HFF-Myc (cell line): ENCODE data around the gene ADORA2B.
"Not testable (repeated sequence)": the region's sequence is repeated elsewhere in the genome, so short reads cannot be mapped to it uniquely, and the experiment has no call there.

Experiments used
- DNase-seq: peaks from one replicate; pipeline ENCODE4 v3.0.0-alpha.2; 2011; ENCODE audit warnings: low read depth; ENCODE audit errors: extremely low read depth
- H3K4me3 ChIP-seq: replicated peaks from 2 replicates; pipeline ENCODE4 v1.5.1; 2011; ENCODE audit warnings: low read depth, mild to moderate bottlenecking, control low read depth, low read length
- CTCF ChIP-seq: IDR thresholded peaks from 2 replicates; pipeline ENCODE4 v1.5.1; 2012; ENCODE audit warnings: mild to moderate bottlenecking, low read depth, low read length, control low read depth; ENCODE audit errors: missing control alignments

Gene ADORA2B

GRCh38 chr17:15934866-15935265 is 10.1 kb upstream of the ADORA2B start:
- DNase-seq: no peak
- no peak overlapping the region for H3K4me3 ChIP-seq
- TF ChIP-seq CTCF: no peak

DNA sequence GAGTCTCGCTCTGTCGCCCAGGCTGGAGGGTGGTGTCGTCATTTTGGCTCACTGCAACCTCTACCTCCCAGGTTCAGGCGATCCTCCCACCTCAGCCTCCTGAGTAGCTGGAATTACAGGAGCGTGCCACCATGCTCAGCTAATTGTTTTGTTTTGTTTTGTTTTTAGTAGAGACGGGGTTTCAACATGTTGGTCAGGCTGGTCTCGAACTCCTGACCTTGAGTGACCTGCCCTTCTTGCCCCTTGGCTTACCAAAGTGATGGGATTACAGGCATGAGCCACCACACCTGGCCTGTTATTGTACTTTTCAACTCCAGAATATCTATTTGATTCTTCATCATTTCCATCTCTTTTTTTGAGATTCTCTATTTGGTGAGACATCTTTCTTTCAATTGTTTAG is 9.0 kb upstream of the ADORA2B start:
- no peak for TF ChIP-seq CTCF
- no peak for DNase-seq
- no peak overlapping the region for H3K4me3 ChIP-seq

- not testable (repeated sequence) for DNase-seq, H3K4me3 ChIP-seq
Observed at GRCh38 chr17:15936481-15936880, 8.4 kb upstream of the ADORA2B start.

DNA sequence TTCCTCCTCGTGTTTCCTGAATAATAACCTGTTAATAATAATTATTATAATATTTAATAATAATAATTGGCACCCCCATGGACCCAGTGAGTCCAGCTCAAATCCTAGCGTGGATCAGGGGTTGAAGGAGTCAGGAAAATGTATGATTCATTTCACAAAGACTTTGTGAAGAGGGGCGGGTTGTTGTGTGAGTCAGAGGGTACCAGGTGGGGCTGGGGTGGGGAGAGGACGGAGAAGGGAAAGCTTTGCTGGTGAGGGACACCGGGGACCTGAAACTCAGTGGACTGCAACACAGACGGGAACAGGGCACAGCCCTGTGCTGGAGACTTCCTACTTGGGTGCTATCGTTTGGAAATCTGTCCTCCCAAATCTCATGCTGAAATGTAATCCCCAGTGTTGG is 3.1 kb upstream of the ADORA2B start:
- no peak for DNase-seq
- no peak for TF ChIP-seq CTCF
- H3K4me3 ChIP-seq: no peak overlapping the region

GRCh38 chr17:15942207-15942833 is 2.6 kb upstream of the ADORA2B start:
- H3K4me3 ChIP-seq: no peak overlapping the region
- no peak for DNase-seq
- TF ChIP-seq CTCF: no peak

- no peak for DNase-seq
- peak overlapping the region; percentile 78 for H3K4me3 ChIP-seq
- no peak for TF ChIP-seq CTCF
Observed at GRCh38 chr17:15943971-15944758, 765 bp upstream of the ADORA2B start.

DNA sequence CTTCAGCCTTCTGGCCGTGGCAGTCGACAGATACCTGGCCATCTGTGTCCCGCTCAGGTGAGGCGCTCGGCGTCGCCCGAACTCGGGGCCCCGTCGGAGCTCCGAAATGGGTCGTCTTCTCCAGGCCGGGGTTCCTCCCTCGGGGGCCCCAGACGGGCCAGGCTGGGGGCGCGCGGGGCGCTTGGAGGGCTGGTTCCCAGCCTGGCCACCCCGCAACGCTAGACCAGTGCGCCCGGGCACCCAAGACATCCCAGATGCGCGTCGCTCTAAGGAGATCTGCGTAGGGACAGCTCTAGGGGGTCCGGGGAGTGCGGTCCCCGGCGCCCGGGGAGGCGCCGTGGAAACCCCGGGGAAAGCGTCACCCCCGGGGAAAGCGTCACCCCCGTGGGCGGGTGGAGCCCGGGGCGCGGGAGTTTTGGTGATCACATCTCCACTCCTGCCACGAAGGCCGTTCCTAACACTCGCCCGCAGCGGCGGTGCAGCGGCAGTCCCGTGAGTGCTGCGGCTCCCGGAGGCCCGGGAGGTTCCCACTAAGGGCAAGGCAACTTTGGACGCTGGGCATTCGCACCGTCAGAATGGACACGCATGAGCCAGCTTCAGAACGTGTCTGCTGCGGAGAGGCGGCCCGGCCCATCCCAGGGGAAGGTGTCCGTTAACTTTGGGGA is 729 bp downstream of the ADORA2B start:
- H3K4me3 ChIP-seq: peak overlapping the region; percentile 78
- DNase-seq: no peak
- no peak for TF ChIP-seq CTCF
